ENCODE results near the gene NOS3. TPM values are rescaled to one million over a fixed set of nuclear protein-coding genes. Genes with fewer than 3 reads are reported as not detected.
"Not testable (repeated sequence)": the region's sequence is repeated elsewhere in the genome, so short reads cannot be mapped to it uniquely, and the experiment has no call there.

NOS3 gene
- total RNA-seq, 1 donor from 2014 or later: 10.9 TPM

DNA sequence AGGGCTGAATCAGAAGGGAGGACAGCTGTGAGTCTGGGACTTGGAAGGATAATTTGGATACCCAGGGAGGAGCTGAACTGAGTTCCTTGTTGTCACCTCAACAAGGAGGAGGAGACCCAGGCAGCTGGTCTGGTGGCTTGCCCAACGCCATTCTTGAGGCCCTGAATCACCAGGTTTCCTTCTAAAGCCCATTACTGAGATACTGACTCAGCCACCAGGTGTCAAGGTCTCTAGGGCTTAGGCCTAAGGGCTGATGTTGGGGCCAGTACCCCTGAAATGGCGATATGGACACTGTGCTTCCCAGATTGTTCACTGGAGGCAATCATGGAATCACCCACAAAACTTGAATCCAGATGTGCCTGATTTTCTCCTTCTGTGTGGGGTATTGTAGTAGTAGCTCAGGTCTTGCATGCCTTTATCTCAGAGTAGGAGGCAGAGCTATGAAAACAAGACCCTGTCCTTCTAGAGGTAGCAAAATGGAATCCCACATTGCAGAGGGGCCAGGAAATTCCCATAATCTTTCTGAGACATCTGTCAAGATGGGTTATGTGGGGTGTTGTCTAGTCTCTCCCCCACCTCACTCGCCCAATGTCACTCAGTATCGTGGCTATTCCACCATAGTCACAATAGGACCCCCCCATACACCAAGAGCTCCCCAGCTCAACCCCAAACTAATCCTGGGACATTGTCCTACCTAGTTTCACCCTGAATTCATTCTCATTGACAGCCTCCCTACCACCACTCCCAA, 35.3 kb downstream of the NOS3 start:
- ATAC-seq (no peak), DNase-seq (no peak)
- intact Hi-C loops (cut with micrococcal nuclease): no loop called here

- DNase-seq; ATAC-seq; intact Hi-C loops (cut with micrococcal nuclease): not testable (repeated sequence)
Measured at GRCh38 chr7:151026771-151027727, 36.2 kb downstream of the NOS3 start.

GRCh38 chr7:151027728-151028130, 36.9 kb downstream of the NOS3 start:
- ATAC-seq, DNase-seq: not testable (repeated sequence)

GRCh38 chr7:151028131-151028947, 37.5 kb downstream of the NOS3 start, which contains the start of gene ABCB8:
ABCB8 (plus strand) TSS chr7:151028450; CDS start chr7:151028516, 66 bp downstream.
- DNase-seq: peak; percentile 97
- ATAC-seq: peak; percentile 95
- intact Hi-C loops (cut with micrococcal nuclease): no loop called here

More at GRCh38 chr7:151027728-151028130, 36.9 kb downstream of the NOS3 start:
- intact Hi-C loops (cut with micrococcal nuclease): not testable (repeated sequence)

- no peak for ATAC-seq
- no peak for DNase-seq
- intact Hi-C loops (cut with micrococcal nuclease): no loop called here
Measured at GRCh38 chr7:151028948-151029501, 38.2 kb downstream of the NOS3 start.

DNA sequence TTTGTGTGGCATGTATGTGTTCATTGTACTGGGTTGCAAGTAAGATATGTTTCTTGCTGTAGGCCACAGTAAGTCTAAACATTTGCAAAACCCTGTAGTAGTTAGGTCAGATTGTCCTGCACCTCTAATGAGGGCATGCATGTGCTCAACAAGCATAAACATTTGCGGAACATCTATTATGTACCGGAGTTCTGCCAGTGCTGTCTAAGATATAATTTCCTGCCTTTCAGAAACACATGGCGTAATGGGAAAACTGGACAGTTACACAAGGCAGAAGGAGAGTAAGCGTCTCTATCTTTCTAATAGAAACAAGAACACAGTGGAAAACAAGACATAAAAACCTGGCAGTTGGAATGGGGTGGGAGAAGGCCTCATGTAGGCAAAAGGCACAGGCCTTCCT, 40.2 kb downstream of the NOS3 start:
- no peak for DNase-seq
- intact Hi-C loops (cut with micrococcal nuclease): no loop called here
- no peak for ATAC-seq

DNA sequence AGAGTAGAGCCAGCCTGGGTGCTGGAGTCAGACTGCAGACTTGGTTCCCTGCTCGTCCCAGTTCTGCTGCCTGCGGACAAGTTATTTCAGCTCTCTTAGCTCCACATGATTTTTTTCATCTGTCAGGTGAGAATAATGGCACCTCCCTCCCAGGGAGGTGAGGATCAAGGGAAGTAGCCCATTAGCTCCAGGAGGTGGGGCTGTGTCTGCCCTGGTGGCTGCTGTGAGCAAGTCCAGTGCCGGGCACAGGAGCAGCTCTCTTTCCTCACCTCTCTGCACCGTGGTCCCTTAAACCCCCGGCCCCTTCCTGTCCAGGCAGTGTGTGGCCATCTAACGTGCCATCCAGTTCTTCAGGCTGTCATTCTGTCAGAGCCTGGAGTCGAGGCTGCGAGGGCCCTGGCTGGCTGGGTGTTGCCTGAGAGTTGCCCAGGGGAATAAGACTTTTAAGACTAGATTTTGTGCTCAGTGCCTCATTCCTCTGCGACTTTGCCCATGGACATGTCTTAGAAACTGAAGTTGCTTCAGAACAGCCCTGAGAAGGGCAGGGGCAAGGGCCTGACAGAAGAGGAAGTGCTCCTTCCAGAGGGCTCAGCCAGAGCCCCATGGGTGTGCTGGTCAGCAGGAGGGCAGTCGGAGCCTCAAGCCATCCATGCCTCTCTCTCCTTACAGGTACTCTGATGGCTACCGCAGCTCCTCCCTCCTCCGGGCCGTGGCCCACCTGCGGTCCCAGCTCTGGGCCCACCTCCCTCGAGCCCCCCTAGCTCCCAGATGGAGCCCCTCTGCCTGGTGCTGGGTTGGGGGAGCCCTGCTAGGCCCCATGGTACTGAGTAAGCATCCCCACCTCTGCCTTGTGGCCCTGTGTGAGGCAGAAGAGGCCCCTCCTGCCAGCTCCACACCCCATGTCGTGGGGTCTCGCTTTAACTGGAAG, 42.4 kb downstream of the NOS3 start:
- ATAC-seq (no peak), DNase-seq (no peak)
- intact Hi-C loops (cut with micrococcal nuclease): no loop called here

DNA sequence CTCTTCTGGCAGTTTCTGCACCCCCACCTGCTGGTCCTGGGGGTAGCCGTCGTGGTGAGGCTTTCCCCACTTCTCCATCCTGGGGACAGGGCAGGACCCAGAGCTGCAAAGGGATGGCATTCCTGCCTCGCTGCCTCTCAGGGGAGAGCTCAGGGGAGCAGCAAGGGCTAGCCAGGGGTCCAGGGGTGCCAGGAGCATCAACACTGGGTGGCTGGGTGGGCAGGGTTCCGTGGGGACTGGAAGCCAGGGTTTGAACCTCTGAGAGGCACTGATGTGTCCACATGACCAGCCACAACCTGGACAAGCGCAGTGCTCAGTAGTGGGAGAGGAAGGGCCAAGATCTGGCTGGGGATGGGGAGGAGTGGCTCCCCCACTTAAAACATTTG, 43.0 kb downstream of the NOS3 start:
- DNase-seq (no peak), ATAC-seq (no peak)
- intact Hi-C loops (cut with micrococcal nuclease): no loop called here

DNA sequence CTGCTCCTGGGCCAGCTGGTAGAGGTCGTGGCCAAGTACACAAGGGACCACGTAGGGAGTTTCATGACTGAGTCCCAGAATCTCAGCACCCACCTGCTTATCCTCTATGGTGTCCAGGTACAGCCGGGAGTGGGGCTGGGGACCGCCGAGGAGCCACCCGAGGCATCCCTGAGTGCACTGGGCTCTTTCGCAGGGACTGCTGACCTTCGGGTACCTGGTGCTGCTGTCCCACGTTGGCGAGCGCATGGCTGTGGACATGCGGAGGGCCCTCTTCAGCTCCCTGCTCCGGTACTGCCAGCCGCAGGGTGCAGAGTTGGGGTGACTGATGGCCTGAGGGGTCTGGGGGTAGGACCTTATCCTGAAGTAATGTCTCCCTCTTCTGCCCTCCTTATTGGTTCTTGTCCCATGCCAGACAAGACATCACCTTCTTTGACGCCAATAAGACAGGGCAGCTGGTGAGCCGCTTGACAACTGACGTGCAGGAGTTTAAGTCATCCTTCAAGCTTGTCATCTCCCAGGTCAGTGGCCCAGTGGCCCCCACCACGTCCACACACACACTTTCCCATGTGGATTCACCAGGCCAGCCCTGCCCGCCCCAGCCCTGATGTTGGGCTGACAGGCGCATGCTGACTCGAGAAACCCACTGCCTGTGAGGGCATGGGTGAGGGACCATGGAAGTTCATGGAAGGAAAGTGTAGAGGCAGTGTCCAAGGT, 43.7 kb downstream of the NOS3 start:
- no peak for DNase-seq
- ATAC-seq: no peak
- intact Hi-C loops (cut with micrococcal nuclease): no loop called here

DNA sequence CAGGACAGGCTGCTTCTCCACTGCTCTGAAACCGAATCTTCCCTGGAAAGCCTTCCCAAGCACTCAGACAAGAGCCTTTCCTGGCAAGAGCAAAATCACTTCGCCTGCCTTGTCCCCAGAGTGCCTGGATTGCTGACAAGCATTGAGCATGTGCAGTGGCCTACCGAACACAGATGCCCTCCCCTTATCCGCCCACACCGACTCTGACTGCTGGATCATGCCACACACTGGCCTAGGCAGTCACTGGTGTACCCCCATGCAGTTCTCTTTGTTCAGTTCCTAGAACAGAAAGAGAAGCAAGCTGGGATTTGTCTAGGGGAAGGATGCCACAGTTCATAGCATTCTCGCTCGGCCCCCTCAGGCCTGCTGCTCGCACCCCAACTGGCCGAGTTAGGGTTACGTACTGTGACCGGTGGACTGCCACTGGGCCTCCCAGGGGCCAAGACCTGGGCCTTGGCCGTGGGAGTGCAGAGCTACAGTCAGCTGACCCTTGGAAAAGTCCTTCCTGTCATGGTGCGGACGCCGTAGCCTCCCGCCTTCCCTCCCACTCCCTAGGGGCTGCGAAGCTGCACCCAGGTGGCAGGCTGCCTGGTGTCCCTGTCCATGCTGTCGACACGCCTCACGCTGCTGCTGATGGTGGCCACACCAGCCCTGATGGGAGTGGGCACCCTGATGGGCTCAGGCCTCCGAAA, 44.4 kb downstream of the NOS3 start:
- intact Hi-C loops (cut with micrococcal nuclease): no loop called here
- peak; percentile 76 for ATAC-seq
- peak; percentile 51 for DNase-seq

DNA sequence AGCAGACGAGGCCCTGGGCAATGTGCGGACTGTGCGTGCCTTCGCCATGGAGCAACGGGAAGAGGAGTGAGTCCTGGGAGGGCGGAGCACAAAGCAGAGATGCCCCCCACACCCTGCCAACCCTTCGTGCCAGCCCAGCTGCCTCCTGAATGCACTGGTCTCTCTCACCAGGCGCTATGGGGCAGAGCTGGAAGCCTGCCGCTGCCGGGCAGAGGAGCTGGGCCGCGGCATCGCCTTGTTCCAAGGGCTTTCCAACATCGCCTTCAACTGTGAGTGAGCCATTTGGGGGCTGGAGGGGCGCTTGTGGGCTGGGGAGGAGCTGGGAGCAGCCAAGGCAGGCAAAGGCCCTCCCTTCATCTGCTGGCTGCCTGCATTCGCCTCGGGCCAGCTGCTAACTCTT, 45.1 kb downstream of the NOS3 start:
- intact Hi-C loops (cut with micrococcal nuclease): no loop called here
- ATAC-seq (no peak), DNase-seq (no peak)

GRCh38 chr7:151038951-151039849, 48.4 kb downstream of the NOS3 start:
- ATAC-seq: peak; percentile 48
- intact Hi-C loops (cut with micrococcal nuclease): no loop called here

DNA sequence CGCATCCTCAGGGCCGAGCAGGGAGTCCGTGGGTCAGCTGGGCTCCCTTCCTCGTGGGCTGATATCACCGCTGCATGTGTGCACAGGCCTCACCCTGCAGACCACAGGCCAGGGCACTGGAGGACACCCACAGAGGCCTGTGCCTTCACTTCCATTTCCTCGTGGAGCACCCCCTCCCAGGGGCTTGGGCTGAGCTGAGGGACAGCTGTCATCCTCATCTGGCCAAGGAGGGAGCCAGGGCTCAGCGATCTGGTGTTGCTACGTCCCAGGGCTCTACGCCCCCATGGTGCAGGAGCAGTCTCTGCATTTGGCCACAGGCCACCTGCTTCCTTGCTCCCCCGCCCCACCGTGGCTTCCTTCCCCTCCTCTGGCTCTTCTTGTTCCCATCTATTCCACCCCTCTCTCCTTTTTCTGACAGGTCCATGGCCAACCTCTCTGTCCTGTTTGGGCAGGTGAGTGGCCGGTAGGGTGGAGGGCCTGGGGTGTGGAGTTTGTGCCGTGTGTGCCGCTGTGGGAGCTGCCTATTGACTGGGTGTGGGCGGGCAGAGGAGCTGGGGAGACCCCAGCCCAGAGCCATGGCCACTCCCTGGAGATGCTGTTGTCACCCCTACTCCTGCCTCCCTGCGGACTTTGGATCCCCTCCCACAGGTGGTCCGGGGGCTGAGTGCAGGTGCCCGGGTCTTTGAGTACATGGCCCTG, 49.2 kb downstream of the NOS3 start:
- DNase-seq: no peak
- intact Hi-C loops (cut with micrococcal nuclease): no loop called here
- peak; percentile 4 for ATAC-seq

More at GRCh38 chr7:151038951-151039849, 48.4 kb downstream of the NOS3 start:
- DNase-seq: peak; percentile 67

GRCh38 chr7:151040616-151041375, 50.0 kb downstream of the NOS3 start:
- intact Hi-C loops (cut with micrococcal nuclease): no loop called here
- DNase-seq (no peak), ATAC-seq (no peak)

Data from left ventricle myocardium superior (tissue), 1 donor.